Tibial nerve (tissue), 4 donors: ENCODE measurements around the gene APLP2. TPM values are rescaled to one million over a fixed set of nuclear protein-coding genes. Genes with fewer than 3 reads are reported as not detected.

Source experiments
- DNase-seq, 2 donors: peaks; one replicate each; pipeline ENCODE4 v3.0.0-alpha.2; 2019; ENCODE audit warnings: low spot score in 2 of 2
- H3K27ac ChIP-seq, 4 donors: fragments of 200-600 bp; sonication (generic) in 3 of 4; one replicate each; pipeline ENCODE4 v1.5.1; 2017 to 2019; ENCODE audit warnings: mild to moderate bottlenecking in 1 of 4
- H3K27me3 ChIP-seq, 2 donors: fragments of 200-600 bp; sonication (generic) in 1 of 2; one replicate each; pipeline versions ENCODE4 v1.5.1 to v1.6.0; 2017 to 2019
- H3K36me3 ChIP-seq, 3 donors: fragments of 200-600 bp; sonication (generic); one replicate each; pipeline ENCODE4 v1.5.1; 2018 to 2019
- H3K4me1 ChIP-seq, 4 donors: fragments of 200-600 bp; sonication (generic) in 3 of 4; one replicate each; pipeline ENCODE4 v1.5.1; 2017 to 2019
- H3K4me3 ChIP-seq, 4 donors: fragments of 200-600 bp; sonication (generic) in 3 of 4; one replicate each; pipeline ENCODE4 v1.5.1; 2017 to 2019; ENCODE audit warnings: mild to moderate bottlenecking in 1 of 4, moderate library complexity in 1 of 4
- H3K9me3 ChIP-seq, 4 donors: fragments of 200-600 bp; sonication (generic) in 3 of 4; one replicate each; pipeline ENCODE4 v1.5.1; 2017 to 2019
- EP300 ChIP-seq, 2 donors: sonication (generic); formaldehyde crosslinking; IDR thresholded peaks; one replicate each; pipeline ENCODE4 v1.6.1; 2017; ENCODE audit warnings: antibody characterized with exemption in 2 of 2, mild to moderate bottlenecking in 1 of 2
- POLR2A ChIP-seq, 2 donors: fragments of 450-650 bp; IDR thresholded peaks; one replicate each; pipeline ENCODE4 v1.6.1; 2017; ENCODE audit warnings: antibody characterized with exemption in 2 of 2, mild to moderate bottlenecking in 2 of 2, moderate library complexity in 2 of 2
- WGBS, 2 donors: methylation state at CpG; one replicate each; pipeline ENCODE4 v1.1.5; 2018; 5-methylcytosine and 5-hydroxymethylcytosine counted together
- total RNA-seq, 4 donors: library from RNA; depleted of rRNA; stranded (reverse); fragments of >200 nt; gene quantifications; one replicate each; pipeline ENCODE4 v1.1.0, GENCODE V29; 2016
- TF ChIP-seq, protein P1 (sequence below), 5 experiments: fragments of 200-600 bp in 3 of 5; fragments of 450-650 bp in 2 of 5; sonication (generic) in 3 of 5; IDR thresholded peaks; one replicate each; pipeline ENCODE4 v1.5.1; 2016 to 2019; ENCODE audit warnings: antibody characterized with exemption in 5 of 5, mild to moderate bottlenecking in 3 of 5, moderate library complexity in 2 of 5

APLP2 gene
- total RNA-seq, 4 donors from 2014 or later = 200 to 229 (median 212) TPM

DNA sequence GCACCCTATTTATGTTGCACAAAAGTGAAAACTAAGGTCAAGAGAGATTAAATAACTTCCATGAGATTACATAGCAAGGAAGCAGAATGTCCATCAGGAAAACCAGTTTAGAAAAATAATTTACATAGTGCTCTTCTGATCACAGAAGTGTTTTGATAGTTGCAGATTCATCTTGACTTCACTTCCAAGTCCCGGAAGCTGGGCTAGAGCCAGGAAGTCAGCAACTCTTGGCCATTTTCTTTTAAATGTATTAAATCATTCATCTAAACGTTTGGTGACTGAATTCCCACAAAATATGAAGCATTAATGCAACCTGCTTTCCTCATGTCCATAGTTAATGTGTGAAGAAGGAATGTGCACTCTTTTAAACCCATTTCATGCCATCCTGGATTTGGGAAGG, 29.7 kb downstream of the APLP2 start:
- Histone ChIP-seq H3K4me3 (no peak overlapping the region), H3K27ac (no peak overlapping the region), H3K4me1 (peaks cover 0 to 58% (median 15%) of the 10 kb centered on the region in 4 donors), H3K27me3 (no peaks in the 10 kb centered on the region), H3K9me3 (no peaks in the 10 kb centered on the region), H3K36me3 (no peaks in the 10 kb centered on the region)
- WGBS, 2 donors = 32 to 37% methylated on average over 2 of the region's 2 CpGs
- TF ChIP-seq, protein P1, sequence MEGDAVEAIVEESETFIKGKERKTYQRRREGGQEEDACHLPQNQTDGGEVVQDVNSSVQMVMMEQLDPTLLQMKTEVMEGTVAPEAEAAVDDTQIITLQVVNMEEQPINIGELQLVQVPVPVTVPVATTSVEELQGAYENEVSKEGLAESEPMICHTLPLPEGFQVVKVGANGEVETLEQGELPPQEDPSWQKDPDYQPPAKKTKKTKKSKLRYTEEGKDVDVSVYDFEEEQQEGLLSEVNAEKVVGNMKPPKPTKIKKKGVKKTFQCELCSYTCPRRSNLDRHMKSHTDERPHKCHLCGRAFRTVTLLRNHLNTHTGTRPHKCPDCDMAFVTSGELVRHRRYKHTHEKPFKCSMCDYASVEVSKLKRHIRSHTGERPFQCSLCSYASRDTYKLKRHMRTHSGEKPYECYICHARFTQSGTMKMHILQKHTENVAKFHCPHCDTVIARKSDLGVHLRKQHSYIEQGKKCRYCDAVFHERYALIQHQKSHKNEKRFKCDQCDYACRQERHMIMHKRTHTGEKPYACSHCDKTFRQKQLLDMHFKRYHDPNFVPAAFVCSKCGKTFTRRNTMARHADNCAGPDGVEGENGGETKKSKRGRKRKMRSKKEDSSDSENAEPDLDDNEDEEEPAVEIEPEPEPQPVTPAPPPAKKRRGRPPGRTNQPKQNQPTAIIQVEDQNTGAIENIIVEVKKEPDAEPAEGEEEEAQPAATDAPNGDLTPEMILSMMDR (IDR thresholded peaks at IDR 0.05) = no peak
- no peak for TF ChIP-seq POLR2A (IDR thresholded peaks at IDR 0.05)
- no peak for TF ChIP-seq EP300 (IDR thresholded peaks at IDR 0.05)
- no peak for DNase-seq

DNA sequence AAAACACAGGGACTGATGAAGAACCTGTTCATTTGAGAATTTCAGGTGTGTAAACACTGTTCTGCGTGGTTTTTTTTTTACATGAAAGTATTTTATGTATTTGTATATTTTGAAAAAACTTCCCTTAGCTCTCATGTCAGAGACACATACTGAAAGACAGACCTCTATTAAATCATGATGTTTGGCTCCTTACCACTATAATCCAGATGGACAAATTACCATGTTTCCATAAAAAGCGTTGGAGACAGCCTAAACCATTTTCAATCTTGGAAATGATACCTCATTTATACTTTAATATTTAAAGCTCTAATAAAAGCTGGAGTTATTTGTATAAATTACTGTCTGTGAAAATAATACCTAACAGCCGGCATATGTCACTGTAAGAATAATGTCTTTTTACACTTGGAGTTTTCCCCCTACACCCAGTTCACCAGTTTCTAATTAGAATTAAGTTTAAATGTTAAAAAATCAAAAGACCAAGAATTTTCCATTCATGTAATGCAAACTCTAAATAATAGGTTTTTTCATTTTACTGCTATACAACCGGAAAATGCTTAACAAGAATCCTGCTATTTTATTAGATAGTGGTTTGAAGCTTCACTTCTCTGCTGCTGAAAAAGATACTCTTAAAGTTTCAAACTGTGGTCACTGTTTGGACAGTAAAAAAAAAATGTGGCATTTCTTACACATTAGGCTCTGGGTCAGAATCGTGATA, 30.8 kb downstream of the APLP2 start:
- H3K9me3 ChIP-seq = no peaks in the 10 kb centered on the region
- no peak overlapping the region for H3K4me3 ChIP-seq
- no peak for DNase-seq
- no peak for TF ChIP-seq EP300 (IDR thresholded peaks at IDR 0.05)
- TF ChIP-seq POLR2A (IDR thresholded peaks at IDR 0.05) = no peak
- TF ChIP-seq, protein P1 (IDR thresholded peaks at IDR 0.05) = no peak
- no peak overlapping the region for H3K27ac ChIP-seq
- no peaks in the 10 kb centered on the region for H3K27me3 ChIP-seq
- H3K4me1 ChIP-seq = peaks cover 0 to 48% (median 15%) of the 10 kb centered on the region in 4 donors
- WGBS, 2 donors = 83 to 88% methylated on average over 5 of the region's 5 CpGs
- no peaks in the 10 kb centered on the region for H3K36me3 ChIP-seq

DNA sequence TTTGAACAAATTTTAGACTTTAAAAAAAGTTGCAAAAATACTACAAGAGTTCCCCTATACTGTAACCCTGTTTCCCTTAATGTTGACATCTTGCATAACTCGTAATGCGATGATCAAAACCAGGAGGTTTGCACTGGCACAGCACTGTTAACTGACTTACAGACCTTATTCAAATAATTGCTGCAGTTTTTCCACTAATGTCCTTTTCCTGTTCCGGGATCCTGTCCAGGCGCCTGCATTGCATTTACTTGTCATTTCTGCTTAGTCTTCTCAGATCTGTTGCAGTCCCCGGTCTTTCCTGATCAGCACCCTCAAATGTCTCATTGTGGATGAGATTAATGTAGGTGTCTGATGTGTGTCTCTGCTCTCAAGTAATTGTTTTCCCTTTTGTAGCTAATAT, 32.0 kb downstream of the APLP2 start:
- 82 to 93% methylated on average over 5 of the region's 5 CpGs for WGBS, 2 donors
- Histone ChIP-seq H3K36me3 (no peaks in the 10 kb centered on the region), H3K27me3 (no peaks in the 10 kb centered on the region), H3K9me3 (no peaks in the 10 kb centered on the region), H3K4me1 (peaks cover 0 to 41% (median 15%) of the 10 kb centered on the region in 4 donors), H3K27ac (no peak overlapping the region), H3K4me3 (no peak overlapping the region)
- no peak for TF ChIP-seq EP300 (IDR thresholded peaks at IDR 0.05)
- TF ChIP-seq POLR2A (IDR thresholded peaks at IDR 0.05) = no peak
- TF ChIP-seq, protein P1 (IDR thresholded peaks at IDR 0.05) = no peak
- DNase-seq = no peak

DNA sequence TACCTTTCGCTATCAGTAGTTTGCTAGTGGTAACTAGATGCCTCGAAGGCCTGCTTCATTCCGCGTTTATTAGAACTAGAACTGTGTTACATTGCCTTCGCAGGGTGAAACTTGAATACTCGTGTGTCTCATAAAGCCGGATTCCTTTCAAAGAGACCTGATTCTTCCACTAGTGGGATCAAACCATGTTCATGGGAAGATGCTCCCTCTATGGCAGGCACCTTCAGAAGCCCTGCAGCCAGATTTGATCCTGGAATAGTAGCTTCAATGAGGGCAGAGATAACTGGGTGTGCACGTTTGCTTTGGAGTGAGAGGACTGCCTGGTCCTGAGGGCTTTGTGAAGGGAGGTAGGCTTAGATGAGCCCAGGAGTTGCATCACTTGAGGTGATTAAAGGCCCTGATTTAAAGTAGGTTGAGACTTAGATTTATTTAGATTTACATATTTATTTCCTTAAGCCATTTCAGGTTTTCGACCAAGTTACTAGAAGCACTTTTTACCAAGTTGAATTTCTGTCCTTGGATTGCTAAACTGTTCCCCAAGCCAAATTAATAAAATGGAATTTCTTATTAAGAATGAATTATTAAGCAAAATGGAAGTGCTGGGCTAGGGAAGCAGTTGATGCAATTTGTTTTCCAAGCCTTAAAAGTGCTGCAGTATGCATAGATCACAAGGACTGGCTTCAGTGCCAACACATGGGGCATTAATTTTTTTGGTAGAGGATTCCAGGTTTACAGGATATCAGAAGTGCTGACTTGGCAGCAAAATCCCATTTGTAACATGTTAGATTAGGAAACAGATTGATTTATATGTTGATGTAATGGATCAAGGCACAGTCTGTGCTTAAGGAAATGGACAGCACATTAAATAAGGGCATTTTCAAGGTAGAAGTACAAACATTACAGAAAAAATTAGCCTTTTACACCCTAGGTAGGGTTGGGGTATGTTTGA, 32.9 kb downstream of the APLP2 start:
- Histone ChIP-seq H3K9me3 (no peaks in the 10 kb centered on the region), H3K4me3 (no peak overlapping the region), H3K4me1 (peaks cover 0 to 41% (median 15%) of the 10 kb centered on the region in 4 donors), H3K36me3 (no peaks in the 10 kb centered on the region), H3K27me3 (no peaks in the 10 kb centered on the region), H3K27ac (peak overlapping the region in 1 of 4 donors; percentile 9)
- 89 to 91% methylated on average over 9 of the region's 9 CpGs for WGBS, 2 donors
- DNase-seq = no peak
- TF ChIP-seq EP300 (IDR thresholded peaks at IDR 0.05) (peak in 1 of 2 donors; percentile 31), POLR2A (IDR thresholded peaks at IDR 0.05) (no peak)

DNA sequence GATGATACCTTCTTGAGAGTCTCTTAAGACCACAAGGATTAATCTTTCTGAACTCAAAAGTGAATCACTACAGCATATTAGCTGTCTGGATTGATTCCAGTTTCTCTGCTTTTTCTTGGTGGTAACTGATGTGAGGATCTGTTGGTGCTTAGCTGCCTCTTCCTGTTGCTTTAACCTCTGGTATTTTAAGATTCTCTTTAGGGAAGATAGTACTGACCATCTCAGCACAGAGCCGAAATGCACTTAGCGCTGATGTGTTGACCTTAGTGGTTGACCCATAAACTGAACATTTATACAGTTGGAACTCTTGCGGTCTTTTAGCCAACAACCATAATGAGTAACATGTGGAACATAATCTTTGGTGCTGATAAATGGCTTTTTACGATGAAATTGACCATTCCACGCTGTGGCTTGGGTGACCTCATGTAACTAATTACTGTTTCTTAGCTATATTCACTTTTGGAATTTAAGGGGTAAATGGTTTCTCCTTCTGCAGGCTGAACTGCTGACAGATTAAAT, 33.7 kb downstream of the APLP2 start:
- peak in 1 of 2 donors; percentile 33 for DNase-seq
- Histone ChIP-seq H3K4me3 (no peak overlapping the region), H3K36me3 (no peaks in the 10 kb centered on the region), H3K27ac (peak overlapping the region in 1 of 4 donors; percentile 9), H3K9me3 (no peaks in the 10 kb centered on the region), H3K4me1 (peaks cover 0 to 41% (median 15%) of the 10 kb centered on the region in 4 donors), H3K27me3 (no peaks in the 10 kb centered on the region)
- 17 to 32% methylated on average over 5 of the region's 5 CpGs for whole genome bisulfite sequencing, 2 donors
- TF ChIP-seq POLR2A (IDR thresholded peaks at IDR 0.05) = no peak
- TF ChIP-seq EP300 (IDR thresholded peaks at IDR 0.05) = peak in 1 of 2 donors; percentile 19
